GM10266 (cell line): ENCODE measurements around the gene CPNE5.
A peak's percentile ranks its signal among the peaks of the same experiment; 100 is the strongest.

Experiments used
- DNase-seq: peaks from one replicate; pipeline ENCODE4 v3.0.0; 2012; ENCODE audit errors: extremely low spot score
- CTCF ChIP-seq: IDR thresholded peaks from 2 replicates; pipeline ENCODE4 v1.5.1; 2012; ENCODE audit warnings: mild to moderate bottlenecking, low read depth; ENCODE audit not compliant: control insufficient read depth, insufficient read depth; ENCODE audit errors: missing control alignments

The CPNE5 gene

GRCh38 chr6:36856277-36856676 lies 17.0 kb upstream of the CPNE5 start:
- no peak for DNase-seq
- no peak for TF ChIP-seq CTCF

GRCh38 chr6:36855750-36856149 lies 16.5 kb upstream of the CPNE5 start:
- no peak for TF ChIP-seq CTCF
- no peak for DNase-seq

GRCh38 chr6:36853325-36853724 lies 14.1 kb upstream of the CPNE5 start:
- no peak for DNase-seq
- TF ChIP-seq CTCF: no peak

GRCh38 chr6:36852481-36853147 lies 13.4 kb upstream of the CPNE5 start:
- DNase-seq: no peak
- TF ChIP-seq CTCF: no peak

GRCh38 chr6:36851626-36852025 lies 12.4 kb upstream of the CPNE5 start:
- TF ChIP-seq CTCF: no peak
- DNase-seq: no peak

- peak; percentile 65 for DNase-seq
- TF ChIP-seq CTCF: peak; percentile 70
Observed at GRCh38 chr6:36851149-36851614, 11.9 kb upstream of the CPNE5 start.

- DNase-seq: no peak
- TF ChIP-seq CTCF: no peak
Observed at GRCh38 chr6:36850021-36850420, 10.8 kb upstream of the CPNE5 start.
